Germinal center (tissue), 1 donor: ENCODE measurements around the gene TNNT3.
"Not testable (repeated sequence)": the region's sequence is repeated elsewhere in the genome, so short reads cannot be mapped to it uniquely, and the experiment has no call there.

Experiments
- DNase-seq: peaks from one replicate; pipeline ENCODE4 v3.0.0; 2012; ENCODE audit warnings: mixed read lengths, low spot score

The TNNT3 gene

DNA sequence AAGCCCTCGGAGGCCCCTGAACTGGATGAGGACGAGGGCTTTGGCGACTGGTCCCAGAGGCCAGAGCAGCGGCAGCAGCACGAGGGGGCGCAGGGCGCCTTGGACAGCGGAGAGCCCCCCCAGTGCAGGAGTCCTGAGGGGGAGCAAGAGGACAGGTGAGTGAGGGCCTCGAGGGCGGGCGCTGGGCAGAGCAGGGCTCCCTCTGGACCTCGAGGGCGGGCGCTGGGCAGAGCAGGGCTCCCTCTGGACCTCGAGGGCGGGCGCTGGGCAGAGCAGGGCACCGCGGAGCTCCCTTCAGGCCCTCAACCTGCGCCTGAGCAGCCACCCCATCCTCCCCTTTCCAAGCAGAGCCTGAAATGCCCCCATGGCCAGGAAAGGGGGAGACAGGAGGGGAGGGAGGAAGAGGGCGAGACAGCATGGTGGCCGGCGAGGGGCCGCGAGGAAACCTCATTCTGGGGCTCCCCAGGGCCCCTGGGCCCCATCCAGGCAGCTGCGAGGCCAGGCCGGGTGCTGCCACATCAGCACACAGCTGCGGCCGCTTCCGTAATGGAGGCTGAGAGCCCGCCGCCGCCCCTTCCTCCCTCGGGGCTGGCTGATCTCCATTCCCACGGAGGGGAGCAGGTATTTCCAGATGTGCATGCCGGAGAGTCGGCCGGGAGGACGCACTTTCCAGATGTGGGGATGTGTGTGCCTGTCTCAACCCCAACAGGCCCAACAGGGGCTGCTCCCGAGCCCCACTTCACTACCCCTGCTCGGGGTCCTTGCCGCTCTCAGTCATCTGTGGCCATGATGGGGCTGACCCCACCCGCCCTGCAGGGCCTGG lies 37.9 kb upstream of the TNNT3 start:
- peak; percentile 54 for DNase-seq

DNA sequence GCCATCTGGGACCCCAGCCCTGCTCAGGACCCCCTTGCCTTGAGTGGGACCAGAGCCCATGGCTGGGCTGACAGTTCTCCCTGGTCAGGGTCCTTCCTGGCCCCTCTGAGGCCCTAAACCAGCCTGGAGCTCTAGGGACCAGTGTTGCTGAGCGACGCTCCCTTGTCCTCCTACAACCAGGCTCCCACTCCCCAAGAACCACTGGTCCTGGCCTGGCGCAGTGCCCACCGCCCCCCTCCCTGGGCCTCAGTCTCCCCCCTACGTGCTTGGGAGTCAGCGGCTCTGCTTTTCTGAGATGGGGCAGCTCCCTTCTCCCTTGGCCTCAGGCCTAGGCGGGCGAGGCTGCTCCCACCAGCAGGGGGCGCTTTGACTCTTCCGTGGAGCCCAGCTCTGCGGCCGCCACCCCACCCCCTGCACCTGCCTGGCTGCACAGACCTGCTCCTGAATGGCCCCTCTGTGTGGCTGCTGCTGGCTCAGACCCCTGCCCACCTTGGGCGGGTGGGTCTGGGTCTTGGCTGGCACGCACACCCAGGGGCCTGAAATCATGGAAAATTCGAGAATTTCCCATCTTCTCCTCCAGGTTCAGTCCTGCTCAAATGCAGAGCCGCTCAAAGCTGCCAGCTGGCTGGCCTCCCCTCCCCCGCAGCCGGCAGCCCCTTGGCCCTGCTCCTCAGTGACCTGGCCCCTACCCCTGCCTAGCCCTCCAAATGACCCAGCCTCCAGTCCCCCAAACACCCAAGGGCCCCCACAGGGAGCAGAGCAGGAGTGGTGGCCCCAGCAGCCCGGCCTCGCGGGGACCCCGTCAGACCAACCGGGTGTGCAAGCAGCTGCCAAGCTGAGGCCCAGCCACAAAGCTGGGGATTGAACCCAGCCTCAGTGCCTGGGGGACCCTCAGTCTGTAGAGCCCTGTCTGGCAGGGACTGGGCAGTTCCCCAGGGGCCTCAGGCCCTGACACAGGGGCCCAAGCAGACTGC lies 37.0 kb upstream of the TNNT3 start:
- peak; percentile 86 for DNase-seq

DNA sequence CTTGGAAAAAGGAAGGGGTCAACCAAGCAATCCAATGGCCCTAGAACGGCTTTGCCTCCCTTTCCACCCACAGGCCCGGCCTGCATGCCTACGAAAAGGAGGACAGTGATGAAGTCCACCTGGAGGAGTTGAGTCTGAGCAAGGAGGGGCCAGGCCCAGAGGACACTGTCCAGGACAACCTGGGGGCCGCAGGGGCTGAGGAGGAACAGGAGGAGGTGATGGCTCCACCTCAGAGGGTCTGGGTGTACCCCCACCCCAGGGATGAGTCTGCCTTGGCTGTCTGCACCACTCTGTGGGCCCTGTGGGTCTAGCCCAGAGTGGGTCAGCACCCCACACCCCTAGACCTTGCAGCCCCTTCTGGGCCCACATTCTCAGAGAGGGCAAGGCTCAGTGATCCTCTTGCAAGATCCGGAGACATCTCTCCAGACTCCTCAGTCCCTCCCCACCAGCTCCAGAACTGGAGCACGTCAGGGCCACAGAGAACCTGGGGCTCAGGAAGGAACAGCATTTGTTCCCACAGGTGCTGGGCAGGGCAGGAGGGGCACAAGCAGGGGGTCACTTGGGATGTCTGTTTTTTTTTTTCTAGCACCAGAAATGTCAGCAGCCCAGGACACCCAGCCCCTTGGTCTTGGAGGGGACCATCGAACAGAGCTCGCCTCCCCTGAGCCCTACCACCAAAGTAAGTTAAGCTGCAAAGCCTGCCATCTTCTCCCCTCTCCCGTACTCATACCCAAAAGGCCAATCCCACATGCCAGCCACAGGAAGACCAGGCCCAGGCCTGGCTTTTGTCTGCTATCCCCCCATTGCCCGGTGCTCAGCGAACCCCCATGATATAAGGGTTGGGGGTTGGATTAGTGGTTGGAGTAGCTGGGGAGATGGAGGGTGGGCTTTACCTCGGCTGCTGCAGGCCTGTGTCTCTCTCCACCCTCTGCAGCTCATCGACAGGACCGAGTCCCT lies 35.9 kb upstream of the TNNT3 start:
- no peak for DNase-seq

DNA sequence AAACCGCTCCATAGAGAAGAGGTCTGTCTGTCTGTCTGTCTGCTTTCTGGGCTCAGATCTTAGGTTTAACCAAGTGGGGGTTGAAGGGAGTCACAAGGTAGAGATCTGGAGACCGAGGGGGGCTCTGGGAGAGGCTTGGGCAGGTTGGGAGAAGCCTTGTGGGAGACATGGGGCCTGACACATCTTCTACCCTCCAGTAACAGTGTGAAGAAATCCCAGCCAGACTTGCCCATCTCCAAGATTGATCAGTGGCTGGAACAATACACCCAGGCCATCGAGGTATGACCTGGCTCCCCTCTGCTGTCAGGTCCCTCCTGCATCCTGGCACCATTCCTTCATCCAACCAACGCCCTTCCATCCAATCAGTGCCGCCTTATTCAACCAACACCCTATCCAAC lies 35.2 kb upstream of the TNNT3 start:
- no peak for DNase-seq

DNA sequence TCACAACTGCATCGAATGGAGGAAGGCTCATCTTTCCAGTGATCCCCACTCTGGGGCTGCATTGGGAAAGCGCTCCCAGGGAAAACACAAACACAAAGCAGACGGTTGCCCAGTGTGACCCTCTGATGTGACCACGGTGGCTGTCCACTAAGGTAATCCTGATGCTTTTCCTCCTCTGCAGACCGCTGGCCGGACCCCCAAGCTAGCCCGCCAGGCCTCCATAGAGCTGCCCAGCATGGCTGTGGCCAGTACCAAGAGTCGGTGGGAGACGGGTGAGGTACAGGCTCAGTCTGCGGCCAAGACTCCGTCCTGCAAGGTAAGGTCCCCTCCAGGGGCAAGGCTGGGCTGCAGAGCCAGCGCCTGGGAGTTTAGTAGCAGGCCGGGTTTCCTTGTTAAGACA lies 33.0 kb upstream of the TNNT3 start:
- DNase-seq: not testable (repeated sequence)

DNA sequence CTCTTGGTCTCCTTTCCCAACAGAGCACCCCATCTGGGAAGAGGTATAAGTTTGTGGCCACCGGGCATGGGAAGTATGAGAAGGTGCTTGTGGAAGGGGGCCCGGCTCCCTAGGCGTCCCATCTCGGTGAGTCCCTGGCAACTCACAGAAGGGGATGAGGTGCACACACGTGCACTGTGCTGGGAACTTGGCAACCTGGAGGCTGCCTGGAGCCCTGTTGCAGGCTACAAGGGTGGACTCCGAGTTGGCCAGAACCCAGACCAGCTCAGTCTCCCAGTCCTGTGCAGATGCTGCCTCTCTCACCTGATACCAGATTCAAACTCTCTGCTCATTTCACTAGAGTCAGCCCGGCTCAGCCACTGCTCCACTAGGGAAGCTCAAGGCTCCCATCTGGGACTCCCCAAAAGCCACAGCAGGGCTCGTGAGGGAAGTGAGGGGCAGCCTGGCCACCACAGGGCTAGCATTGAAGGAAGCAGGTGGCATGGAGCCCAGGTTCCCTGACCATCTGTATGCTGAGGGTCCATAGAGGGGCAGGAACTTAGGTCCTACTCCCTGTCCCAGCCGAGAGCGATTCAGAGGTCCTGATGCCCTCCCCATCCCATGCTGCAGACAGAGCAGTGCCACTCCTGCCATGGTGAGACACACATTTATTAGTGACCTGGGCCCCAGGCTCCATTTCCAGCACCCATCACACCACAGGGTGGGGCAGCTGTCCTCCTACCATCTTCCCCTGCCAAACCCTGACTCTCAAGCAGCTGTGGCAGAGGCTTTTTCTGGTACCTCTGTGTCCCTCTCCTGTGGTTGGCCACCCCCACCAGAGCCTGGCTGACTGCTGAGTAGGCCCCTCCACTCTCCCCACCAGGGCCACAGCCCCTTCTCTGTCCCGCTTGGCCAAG lies 31.8 kb upstream of the TNNT3 start:
- DNase-seq: no peak

DNA sequence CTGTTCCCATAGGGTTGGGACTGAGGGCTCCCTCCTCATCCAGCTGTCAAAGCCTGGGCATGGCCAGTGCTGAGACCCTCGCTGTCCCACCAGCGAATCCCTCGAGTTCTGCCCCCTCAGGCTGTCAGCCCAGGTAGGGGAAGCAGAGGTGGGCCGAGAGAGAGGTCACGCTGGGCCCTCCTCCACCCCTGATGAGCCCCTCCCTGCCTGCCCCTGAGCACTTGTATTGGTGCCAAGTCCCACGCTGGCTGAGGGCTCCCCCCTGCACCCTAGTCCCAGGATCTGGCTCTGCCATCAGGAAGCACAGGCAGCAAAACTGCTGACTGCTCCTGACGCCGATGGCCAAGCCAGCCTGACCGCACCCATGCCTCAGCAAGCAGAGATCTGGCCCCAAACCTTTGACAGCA lies 31.2 kb upstream of the TNNT3 start:
- no peak for DNase-seq

DNA sequence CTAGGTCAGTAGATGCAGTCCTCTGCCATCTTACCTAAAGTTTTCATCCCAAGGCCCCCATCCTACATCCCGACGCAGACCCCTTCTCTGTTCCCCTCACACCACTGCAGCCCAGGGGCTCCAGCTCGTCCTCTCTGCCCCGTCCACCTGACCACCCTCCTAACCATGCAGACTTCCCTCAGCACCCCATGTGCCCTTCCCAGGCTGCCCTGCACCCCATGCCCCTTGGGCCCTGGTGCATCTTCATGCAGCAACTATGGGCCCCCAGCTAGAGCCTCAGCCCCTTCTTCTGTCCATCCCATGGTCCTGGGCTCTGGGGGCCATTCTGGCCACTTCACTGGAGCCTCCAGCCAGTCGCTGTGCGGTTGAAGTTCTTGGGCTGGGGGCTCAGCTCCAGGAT lies 30.7 kb upstream of the TNNT3 start:
- DNase-seq: no peak

DNA sequence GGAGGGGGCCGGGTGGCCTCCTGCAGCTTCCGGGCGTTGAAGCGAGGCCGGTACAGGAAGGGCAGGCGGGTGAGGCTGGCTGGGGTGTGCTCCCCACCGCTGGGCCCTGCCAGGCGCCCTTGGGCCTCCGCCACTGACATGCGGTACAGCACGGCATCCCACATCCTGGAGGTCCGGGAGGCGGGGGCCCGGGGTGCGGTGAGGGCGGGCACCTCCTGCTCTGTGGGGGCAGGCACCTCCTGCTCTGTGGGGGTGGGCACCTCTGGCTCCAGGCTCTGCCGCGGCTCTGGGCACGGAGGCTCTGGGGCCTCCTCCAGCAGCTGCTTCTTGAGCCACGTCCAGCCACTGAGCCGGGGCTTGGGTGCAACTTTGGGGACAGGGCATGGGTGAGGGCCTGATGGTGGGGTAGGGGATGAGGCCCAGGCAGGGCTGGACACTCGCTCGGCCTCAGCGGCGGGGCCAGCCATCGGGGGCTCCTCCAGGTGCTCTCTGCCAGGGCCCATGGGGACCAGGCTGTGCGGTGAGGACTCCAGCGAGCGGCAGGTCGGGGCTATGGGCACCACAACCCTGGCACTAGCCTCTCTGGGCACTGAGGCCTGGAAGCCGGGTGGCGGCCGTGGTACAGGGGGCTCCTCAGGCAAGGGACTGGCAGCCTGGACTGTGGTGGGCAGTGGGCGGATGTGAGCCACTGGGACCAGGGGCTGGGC lies 30.1 kb upstream of the TNNT3 start:
- DNase-seq: no peak

DNA sequence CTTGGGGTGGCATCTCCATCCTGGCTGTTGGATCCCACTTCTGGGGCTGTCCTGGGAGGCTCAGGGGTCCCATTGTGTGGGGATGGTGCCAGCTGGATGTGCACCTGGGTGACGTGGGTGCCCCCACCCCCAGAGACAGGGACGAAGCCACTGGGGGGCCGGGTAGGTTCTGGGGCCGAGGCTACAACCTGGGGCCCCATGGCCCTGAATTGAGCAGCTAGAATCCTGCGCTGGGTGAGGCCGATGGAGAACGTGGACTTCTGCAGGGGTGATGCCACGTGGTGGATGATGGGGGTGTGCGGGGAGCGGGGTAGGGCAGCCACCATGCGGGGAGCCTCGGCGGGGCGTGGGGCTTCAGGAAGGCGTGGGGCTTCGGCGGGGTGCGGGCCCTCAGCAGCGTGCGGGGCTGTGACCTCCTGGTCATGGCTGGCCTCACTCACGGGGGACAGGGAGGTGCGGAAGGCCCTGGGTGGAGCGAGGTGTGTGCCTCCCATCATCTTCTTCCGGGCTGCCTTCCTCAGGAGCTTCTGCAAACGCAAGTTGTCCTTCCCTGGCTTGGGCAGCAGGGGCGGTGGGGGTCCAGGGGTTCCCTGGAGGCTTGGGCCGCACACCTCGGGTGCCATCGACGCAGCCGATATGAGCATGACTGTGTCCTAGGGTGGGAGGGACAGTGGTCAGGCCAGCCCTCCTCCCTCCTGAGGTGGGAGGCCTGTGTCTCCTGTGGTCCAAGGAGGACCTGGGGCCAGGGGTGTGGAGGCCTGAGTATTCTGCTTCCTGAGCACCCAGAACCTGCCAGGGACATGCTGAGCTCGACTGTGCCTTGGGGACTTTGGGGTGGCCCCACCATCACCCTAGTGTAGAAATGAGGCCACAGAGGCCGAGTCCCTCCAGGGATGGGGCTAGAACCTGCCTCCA lies 29.3 kb upstream of the TNNT3 start:
- no peak for DNase-seq

DNA sequence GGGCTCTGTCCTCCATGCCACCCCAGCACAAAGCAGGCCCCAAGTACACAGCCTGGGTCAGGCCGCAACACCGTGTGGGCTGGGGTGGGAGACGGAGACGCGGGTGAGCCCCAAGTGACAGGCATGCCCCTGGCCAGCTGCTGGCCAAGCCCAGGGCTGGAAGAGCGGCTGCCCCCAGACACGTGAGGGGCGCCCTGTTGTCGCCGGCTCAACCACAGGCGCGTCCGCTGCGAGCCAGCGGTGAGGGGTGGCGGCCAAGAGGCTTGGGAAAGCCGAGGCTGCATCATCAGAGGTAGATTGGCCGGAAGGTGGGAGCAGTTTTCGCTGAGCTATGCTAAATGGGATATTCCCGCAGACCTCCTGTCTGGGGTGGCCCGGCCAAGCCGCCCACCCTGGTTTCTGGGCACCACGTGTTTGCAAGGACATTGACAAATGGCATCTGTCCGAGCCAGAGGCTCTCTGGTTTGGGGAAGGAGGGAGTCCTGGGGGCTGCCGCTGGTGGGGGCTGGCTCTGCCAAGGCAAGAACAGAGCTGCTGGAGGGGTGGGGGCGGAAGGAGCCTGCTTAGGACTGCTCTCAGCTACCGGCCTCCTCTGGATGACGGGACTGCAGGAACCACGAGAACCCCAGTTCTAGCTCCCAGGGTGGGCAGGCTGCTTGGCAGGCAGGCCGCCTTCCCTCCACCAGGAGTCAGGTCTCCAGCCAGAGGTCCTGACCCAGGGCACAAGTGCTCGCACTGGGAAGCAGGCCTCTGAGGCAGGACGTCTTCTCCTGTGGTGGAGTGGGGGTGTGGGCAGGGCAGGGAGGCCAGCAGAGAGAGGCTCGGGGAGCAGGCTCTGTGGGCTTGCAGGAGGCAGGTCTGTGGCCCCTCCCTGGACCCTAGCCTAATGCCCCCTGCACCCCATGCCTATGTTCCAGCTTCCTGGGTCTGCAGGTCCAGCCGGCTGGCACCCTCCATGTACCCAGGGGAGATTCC lies 28.4 kb upstream of the TNNT3 start:
- DNase-seq: no peak

DNA sequence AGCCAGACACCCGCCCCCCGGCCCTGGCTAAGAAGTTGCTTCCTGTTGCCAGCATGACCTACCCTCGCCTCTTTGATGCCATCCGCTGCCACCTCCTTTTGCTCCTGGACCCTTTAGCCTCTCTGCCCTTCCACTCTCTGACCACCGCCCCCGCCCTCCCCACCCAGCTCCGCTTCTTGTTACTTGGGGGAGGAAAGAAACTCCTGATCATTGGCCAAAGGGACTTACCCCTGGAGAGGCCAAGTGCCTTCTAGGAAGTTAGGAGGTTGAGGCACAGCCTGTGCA lies 27.7 kb upstream of the TNNT3 start, which contains the start of gene PRR33:
TSS of gene PRR33 (minus strand) at position 65 of the 285 bp plus-strand sequence. CDS start 1,311 bp downstream, outside the sequence.
- no peak for DNase-seq

DNA sequence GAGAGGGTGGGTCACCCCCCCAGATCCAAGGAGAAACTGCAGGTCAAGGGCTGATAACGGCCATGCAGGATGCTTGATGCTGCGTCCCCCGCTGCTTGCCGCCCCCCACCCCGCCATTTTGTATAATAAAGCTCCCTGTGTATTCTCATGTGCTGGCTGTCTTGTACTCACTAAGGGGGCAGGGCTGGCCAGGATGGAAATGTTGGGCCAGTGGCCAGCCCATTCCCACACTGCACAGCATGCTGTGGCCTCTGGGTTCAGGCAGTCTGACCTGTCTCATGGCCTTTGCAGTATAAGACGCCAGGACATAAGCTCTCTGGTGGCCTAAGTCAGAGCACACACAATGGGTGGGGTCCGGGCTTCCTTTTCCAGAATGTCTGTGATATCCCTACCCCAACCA lies 27.4 kb upstream of the TNNT3 start:
- no peak for DNase-seq

DNA sequence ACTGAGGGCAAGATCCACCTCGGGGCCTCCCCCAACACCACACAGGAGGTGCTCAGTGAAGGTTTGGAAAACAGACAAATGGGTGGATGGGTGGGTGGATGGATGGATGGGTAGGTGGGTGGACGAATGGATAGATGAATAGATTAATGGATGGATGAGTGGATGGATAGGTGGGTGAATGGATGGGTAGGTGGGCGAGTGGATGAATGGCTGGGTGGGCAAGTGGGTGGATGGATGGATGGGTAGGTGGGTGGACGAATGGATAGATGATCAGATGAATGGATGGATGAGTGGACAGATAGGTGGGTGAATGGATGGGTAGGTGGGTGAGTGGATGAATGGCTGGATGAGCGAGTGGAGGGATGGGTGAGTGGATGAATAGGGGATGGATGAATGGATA lies 26.9 kb upstream of the TNNT3 start:
- DNase-seq: no peak

DNA sequence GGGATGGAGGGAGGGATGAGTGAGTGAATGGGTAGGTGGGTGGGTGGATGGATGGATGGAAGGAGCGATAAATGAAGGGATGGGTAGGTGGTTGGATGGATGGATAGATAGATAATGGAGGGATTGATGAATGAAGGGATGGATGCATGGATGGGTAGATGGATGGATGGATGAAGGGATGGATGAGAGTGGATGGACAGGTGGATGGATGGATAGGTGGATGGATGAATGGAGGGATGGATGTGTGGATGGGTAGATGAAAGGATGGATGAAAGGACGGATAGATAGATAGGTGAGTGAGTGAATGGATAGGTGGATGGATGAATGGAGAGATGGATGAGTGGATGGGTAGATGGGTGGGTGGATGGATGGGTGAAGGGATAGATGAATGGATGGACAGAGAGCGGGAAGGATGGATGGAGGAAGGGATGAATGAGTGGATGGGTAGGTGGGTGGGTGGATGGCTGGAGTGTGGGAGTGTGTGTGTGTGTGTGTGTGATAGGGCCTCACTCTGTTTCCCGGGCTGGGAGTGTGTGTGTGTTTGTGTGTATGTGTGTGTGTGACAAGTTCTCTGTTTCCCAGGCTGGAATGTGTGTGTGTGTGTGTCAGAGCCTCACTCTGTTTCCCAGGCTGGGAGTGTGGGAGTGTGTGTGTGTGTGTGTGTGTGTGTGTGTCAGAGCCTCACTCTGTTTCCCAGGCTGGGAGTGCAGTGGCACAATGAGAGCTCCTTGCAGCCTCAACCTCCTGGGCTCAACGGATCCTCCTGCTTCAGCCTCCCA lies 25.7 kb upstream of the TNNT3 start:
- no peak for DNase-seq

DNA sequence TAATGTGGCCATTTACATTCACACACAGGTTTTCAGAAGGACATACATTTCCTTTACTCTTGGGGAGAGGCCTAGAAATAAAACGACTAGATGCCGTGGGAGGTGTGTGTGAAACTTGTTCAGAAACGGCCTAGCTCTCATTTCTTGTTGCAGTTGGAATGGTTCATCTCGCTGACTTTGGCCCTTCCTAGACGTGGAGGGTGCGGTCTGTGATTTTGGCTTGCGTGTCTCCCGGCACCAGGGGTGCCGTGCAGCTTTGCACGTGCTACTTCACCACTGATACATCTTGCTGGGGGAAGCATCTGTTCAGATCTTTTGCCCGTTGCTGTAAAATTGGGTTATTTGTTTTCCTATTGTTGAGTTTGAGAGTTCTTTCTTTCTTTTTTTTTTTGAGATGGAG lies 24.7 kb upstream of the TNNT3 start:
- DNase-seq: no peak

DNA sequence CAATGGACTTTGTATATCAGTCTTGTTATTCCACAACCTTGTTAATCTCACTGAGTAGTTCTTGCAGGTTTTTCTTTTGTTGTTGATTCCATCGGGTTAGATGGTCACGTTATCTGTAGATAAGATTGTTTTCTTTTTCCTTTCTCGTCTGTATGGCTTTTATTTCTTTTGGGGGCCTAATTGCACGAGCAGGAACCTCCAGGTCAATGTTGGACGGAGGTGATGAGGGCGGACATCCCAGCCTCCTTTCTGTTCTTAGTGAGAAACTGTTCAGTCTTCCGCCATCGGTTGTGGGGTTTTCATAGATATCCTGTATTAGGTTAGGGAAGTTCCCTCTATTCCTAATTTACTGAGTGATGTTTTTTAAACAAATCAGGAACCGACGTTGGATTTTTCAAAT lies 23.0 kb upstream of the TNNT3 start:
- no peak for DNase-seq
